SK-N-SH (cell line): ENCODE measurements around the gene DCP2. TPM values are rescaled to one million over a fixed set of nuclear protein-coding genes. Genes with fewer than 3 reads are reported as not detected.

Experiments
- CTCF ChIA-PET: fragments of 300-600, 350-600 bp; formaldehyde crosslinking; extraction: SDS; loops from one replicate; lab custom pipeline; 2021; lab: Yijun Ruan, JAX
- POLR2A ChIA-PET: fragments of 350-600 bp; sonication (Branson Sonifier 250); formaldehyde crosslinking; extraction: SDS; loops from one replicate; lab custom pipeline; 2020; ENCODE audit warnings: antibody characterized with exemption, inconsistent platforms; lab: Yijun Ruan, JAX
- DNase-seq: peaks from one replicate; pipeline ENCODE4 v3.0.0; 2012
- H2AFZ ChIP-seq: fragments of 200-600 bp; sonication (generic); 2 replicates; pipeline ENCODE4 v1.8.1; 2016; ENCODE audit warnings: antibody characterized with exemption, mild to moderate bottlenecking, low read depth
- H3F3A ChIP-seq: fragments of 200-600 bp; sonication (generic); replicated peaks from 2 replicates; pipeline ENCODE3; 2016; ENCODE audit warnings: antibody characterized with exemption, mild to moderate bottlenecking; ENCODE audit not compliant: insufficient read depth
- H3K27ac ChIP-seq, 2 experiments: fragments of 200-500 bp in 1 of 2; fragments of 200-600 bp in 1 of 2; sonication (Bioruptor generic) in 1 of 2; sonication (generic), shearing (Covaris generic) in 1 of 2; 2 replicates each; pipeline versions ENCODE4 v1.5.1 to v1.6.1; 2014 to 2016; ENCODE audit warnings: low read depth in 2 of 2, inconsistent platforms in 1 of 2, low read length in 1 of 2, mild to moderate bottlenecking in 1 of 2, mixed read lengths in 1 of 2
- H3K27me3 ChIP-seq: fragments of 200-600 bp; sonication (generic), shearing (Covaris generic); 2 replicates; pipeline ENCODE4 v1.6.1; 2016; ENCODE audit warnings: mixed run types; ENCODE audit not compliant: insufficient read depth
- H3K36me3 ChIP-seq, 2 experiments: fragments of 200-500 bp in 1 of 2; fragments of 200-600 bp in 1 of 2; sonication (Bioruptor generic) in 1 of 2; sonication (generic) in 1 of 2; replicated peaks in 1 of 2; 2 replicates each; pipeline versions ENCODE3 to v1.5.1; 2014 to 2016; ENCODE audit warnings: low read length in 1 of 2, mild to moderate bottlenecking in 1 of 2; ENCODE audit not compliant: insufficient read depth in 2 of 2, control insufficient read depth in 1 of 2
- H3K4me1 ChIP-seq, 2 experiments: fragments of 200-500 bp in 1 of 2; fragments of 200-600 bp in 1 of 2; sonication (Bioruptor generic) in 1 of 2; sonication (generic), shearing (Covaris generic) in 1 of 2; 2 replicates each; pipeline versions ENCODE4 v1.5.1 to v1.6.1; 2014 to 2016; ENCODE audit warnings: low read depth in 1 of 2, low read length in 1 of 2, mixed run types in 1 of 2; ENCODE audit not compliant: insufficient read depth in 2 of 2, control insufficient read depth in 1 of 2
- H3K4me2 ChIP-seq: fragments of 200-600 bp; sonication (generic), shearing (Covaris generic); 2 replicates; pipeline ENCODE4 v1.6.1; 2017; ENCODE audit warnings: mixed run types
- H3K4me3 ChIP-seq, 2 experiments: fragments of 200-500 bp in 1 of 2; fragments of 200-600 bp in 1 of 2; sonication (Bioruptor generic) in 1 of 2; sonication (generic), shearing (Covaris generic) in 1 of 2; 2 replicates each; pipeline versions ENCODE4 v1.5.1 to v1.8.1; 2014 to 2016; ENCODE audit warnings: low read depth in 2 of 2, inconsistent platforms in 1 of 2, low read length in 1 of 2, mild to moderate bottlenecking in 1 of 2, mixed read lengths in 1 of 2, moderate library complexity in 1 of 2
- H3K79me2 ChIP-seq: fragments of 200-600 bp; sonication (generic); 2 replicates; pipeline ENCODE4 v1.8.1; 2017; ENCODE audit warnings: mild to moderate bottlenecking; ENCODE audit not compliant: insufficient read depth
- H3K9ac ChIP-seq: fragments of 200-600 bp; sonication (generic); 2 replicates; pipeline ENCODE4 v1.6.1; 2017; ENCODE audit warnings: mixed run types
- H3K9me2 ChIP-seq: fragments of 200-600 bp; sonication (generic); 2 replicates; pipeline ENCODE4 v1.6.1; 2017; ENCODE audit warnings: mixed run types
- H3K9me3 ChIP-seq: fragments of 200-600 bp; sonication (generic); 2 replicates; pipeline ENCODE4 v1.6.1; 2017; ENCODE audit warnings: mixed run types, mild to moderate bottlenecking, moderate library complexity
- H4K20me1 ChIP-seq: fragments of 200-600 bp; sonication (generic); 2 replicates; pipeline ENCODE4 v1.6.1; 2017; ENCODE audit warnings: mild to moderate bottlenecking, mixed run types; ENCODE audit not compliant: insufficient read depth
- CHD2 ChIP-seq: fragments of 150-350 bp; IDR thresholded peaks from 2 replicates; pipeline ENCODE4 v1.6.1; 2018; ENCODE audit warnings: low read length; ENCODE audit not compliant: partially characterized antibody
- ELF1 ChIP-seq: IDR thresholded peaks from 2 replicates; pipeline ENCODE4 v1.4.0; 2012
- FOSL2 ChIP-seq: IDR thresholded peaks from 2 replicates; pipeline ENCODE4 v1.4.0; 2012; ENCODE audit warnings: low read depth, mild to moderate bottlenecking, moderate library complexity, borderline replicate concordance
- FOXM1 ChIP-seq: IDR thresholded peaks from 2 replicates; pipeline ENCODE4 v1.4.0; 2012; ENCODE audit warnings: low read depth, mild to moderate bottlenecking
- GATA2 ChIP-seq: sonication (generic); formaldehyde crosslinking; IDR thresholded peaks from 2 replicates; pipeline ENCODE4 v1.5.0; 2020; ENCODE audit warnings: mild to moderate bottlenecking, missing genetic modification reagents
- MEF2A ChIP-seq: IDR thresholded peaks from 2 replicates; pipeline ENCODE4 v1.4.0; 2012; ENCODE audit warnings: low read depth, borderline replicate concordance
- MXI1 ChIP-seq: IDR thresholded peaks from 2 replicates; pipeline ENCODE4 v1.6.1; 2012; ENCODE audit warnings: mild to moderate bottlenecking, low read depth, low read length, improper control_type of control experiment
- NFIC ChIP-seq: IDR thresholded peaks from 2 replicates; pipeline ENCODE4 v1.4.0; 2012; ENCODE audit warnings: borderline replicate concordance
- NRF1 ChIP-seq: IDR thresholded peaks from 2 replicates; pipeline ENCODE4 v1.6.1; 2012; ENCODE audit warnings: low read depth, mild to moderate bottlenecking, low read length
- POLR2AphosphoS5 ChIP-seq: IDR thresholded peaks from 2 replicates; pipeline ENCODE4 v1.6.1; 2012; ENCODE audit warnings: low read depth, low read length
- RAD21 ChIP-seq: IDR thresholded peaks from 2 replicates; pipeline ENCODE4 v1.6.1; 2012; ENCODE audit warnings: mild to moderate bottlenecking, low read length
- RCOR1 ChIP-seq: fragments of 150-350 bp; IDR thresholded peaks from 2 replicates; pipeline ENCODE4 v1.6.1; 2017; ENCODE audit warnings: antibody characterized with exemption, low read length
- RFX5 ChIP-seq: IDR thresholded peaks from 2 replicates; pipeline ENCODE4 v1.6.1; 2012; ENCODE audit warnings: mild to moderate bottlenecking, improper control_type of control experiment, low read length
- SIN3A ChIP-seq: IDR thresholded peaks from 2 replicates; pipeline ENCODE4 v1.6.1; 2012; ENCODE audit warnings: low read depth, mild to moderate bottlenecking, low read length, moderate library complexity, borderline replicate concordance
- SMC3 ChIP-seq: IDR thresholded peaks from 2 replicates; pipeline ENCODE4 v1.6.1; 2012; ENCODE audit warnings: low read depth, low read length, improper control_type of control experiment
- TCF12 ChIP-seq: IDR thresholded peaks from 2 replicates; pipeline ENCODE4 v1.4.0; 2012
- TEAD4 ChIP-seq: IDR thresholded peaks from 2 replicates; pipeline ENCODE4 v1.4.0; 2012; ENCODE audit warnings: mild to moderate bottlenecking, borderline replicate concordance; ENCODE audit not compliant: insufficient read depth
- YY1 ChIP-seq: IDR thresholded peaks from 2 replicates; pipeline ENCODE4 v1.4.0; 2012; ENCODE audit warnings: low read depth, mild to moderate bottlenecking
- WGBS: methylation state at CpG from one replicate; pipeline ENCODE4 v1.1.6; 2017; ENCODE audit warnings: low lambda C conversion rate; 5-methylcytosine and 5-hydroxymethylcytosine counted together
- polyA plus RNA-seq, 3 experiments: library from polyadenylated mRNA; depleted of rRNA; stranded (reverse); fragments of >200 nt; gene quantifications; 2 replicates each; pipeline ENCODE4 v1.2.3, GENCODE V29; 2012
- TF ChIP-seq, protein P1 (sequence below): fragments of 150-350 bp; IDR thresholded peaks from 2 replicates; pipeline ENCODE4 v1.6.1; 2016; ENCODE audit warnings: mild to moderate bottlenecking, low read depth, low read length
- TF ChIP-seq, protein P2 (sequence below): IDR thresholded peaks from 2 replicates; pipeline ENCODE4 v1.4.0; 2012; ENCODE audit warnings: low read depth, borderline replicate concordance

Gene DCP2
- polyA plus RNA-seq, 1 of the 3 experiments (the other 2 are of a cell fraction), result 6.0 TPM

DNA sequence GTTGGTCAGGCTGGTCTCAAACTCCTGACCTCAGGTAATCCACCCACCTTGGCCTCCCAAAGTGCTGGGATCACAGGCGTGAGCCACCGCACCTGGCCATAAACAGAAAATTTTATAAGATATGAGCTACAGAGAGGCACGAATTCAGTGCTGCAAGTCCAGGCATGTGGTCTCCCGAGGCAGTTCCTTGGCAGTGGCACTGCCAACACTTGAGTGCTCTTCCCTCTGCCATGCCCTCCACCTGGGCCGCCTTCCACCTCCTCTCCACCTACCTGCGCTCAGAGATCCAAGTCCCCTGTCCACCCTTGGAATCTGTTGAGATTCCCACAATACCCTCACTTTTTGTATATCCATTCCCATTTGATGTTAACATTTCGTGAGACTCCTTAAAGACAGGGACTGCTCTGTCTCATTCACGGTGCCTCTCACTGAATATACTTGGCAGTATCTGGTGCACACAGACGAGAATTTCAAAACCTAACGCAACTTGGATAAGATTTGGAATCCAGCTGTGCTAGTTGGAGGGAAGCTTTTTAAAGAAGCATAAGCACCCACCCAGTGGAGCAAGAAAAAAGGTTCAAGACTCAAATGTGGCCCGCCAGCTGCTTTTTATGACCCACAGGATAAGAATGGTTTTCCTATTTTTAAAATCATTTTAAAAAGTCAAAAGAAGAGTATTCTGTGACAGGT, 68.3 kb downstream of the DCP2 start:
- Histone ChIP-seq H3K36me3 (no peaks in the 10 kb centered on the region), H4K20me1 (no peaks in the 10 kb centered on the region), H3K4me1 (peaks cover 0 to 16% of the 10 kb centered on the region in 2 experiments; a peak in 2 of 4 replicates), H3K27ac (no peak overlapping the region; a peak in 1 of 4 replicates), H3K79me2 (no peaks in the 10 kb centered on the region), H3K9ac (no peak overlapping the region), H3K9me3 (no peaks in the 10 kb centered on the region), H2AFZ (no peak overlapping the region), H3F3A (no peaks in the 10 kb centered on the region), H3K9me2 (no peaks in the 10 kb centered on the region), H3K27me3 (no peaks in the 10 kb centered on the region)
- no peak for DNase-seq
- ChIA-PET POLR2A (interaction anchor here (0.5 kb wide), 1 partner anchor 51 kb away, joined by 3 read pairs; no protein-coding TSS in a partner anchor), CTCF (interaction anchor here (0.8 to 3.4 kb wide), 7 partner anchors 8 to 854 kb away, joined by 3 to 15 read pairs (median 3); no protein-coding TSS in a partner anchor)
- TF ChIP-seq RFX5 (no peak), NFIC (no peak), YY1 (no peak), TCF12 (no peak), NRF1 (no peak), POLR2AphosphoS5 (no peak), CHD2 (no peak), FOXM1 (no peak), ELF1 (no peak), MEF2A (no peak), MXI1 (no peak), RCOR1 (no peak), TEAD4 (no peak), RAD21 (no peak), SMC3 (no peak), SIN3A (no peak), GATA2 (no peak), FOSL2 (no peak)
- TF ChIP-seq, protein P1, sequence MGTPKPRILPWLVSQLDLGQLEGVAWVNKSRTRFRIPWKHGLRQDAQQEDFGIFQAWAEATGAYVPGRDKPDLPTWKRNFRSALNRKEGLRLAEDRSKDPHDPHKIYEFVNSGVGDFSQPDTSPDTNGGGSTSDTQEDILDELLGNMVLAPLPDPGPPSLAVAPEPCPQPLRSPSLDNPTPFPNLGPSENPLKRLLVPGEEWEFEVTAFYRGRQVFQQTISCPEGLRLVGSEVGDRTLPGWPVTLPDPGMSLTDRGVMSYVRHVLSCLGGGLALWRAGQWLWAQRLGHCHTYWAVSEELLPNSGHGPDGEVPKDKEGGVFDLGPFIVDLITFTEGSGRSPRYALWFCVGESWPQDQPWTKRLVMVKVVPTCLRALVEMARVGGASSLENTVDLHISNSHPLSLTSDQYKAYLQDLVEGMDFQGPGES, result no peak
- TF ChIP-seq, protein P2, sequence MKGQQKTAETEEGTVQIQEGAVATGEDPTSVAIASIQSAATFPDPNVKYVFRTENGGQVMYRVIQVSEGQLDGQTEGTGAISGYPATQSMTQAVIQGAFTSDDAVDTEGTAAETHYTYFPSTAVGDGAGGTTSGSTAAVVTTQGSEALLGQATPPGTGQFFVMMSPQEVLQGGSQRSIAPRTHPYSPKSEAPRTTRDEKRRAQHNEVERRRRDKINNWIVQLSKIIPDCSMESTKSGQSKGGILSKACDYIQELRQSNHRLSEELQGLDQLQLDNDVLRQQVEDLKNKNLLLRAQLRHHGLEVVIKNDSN, result no peak
- TF ChIP-seq, all 33 proteins: peak for 0
- no peak overlapping the region for H3K4me3 ChIP-seq
- WGBS, result 89% methylated on average over 11 of the region's 11 CpGs
- no peak overlapping the region for H3K4me2 ChIP-seq
